Stimulated activated CD4-positive, alpha-beta T cell treated with anti-CD3 and anti-CD28 coated beads, Interleukin-15, amount 100 ng/mL, for 24 hours (primary cell): ENCODE data around the gene NDC1.
"Not testable (repeated sequence)": the region's sequence is repeated elsewhere in the genome, so short reads cannot be mapped to it uniquely, and the experiment has no call there.

Experiments
- DNase-seq: peaks from one replicate; pipeline ENCODE4 v3.0.0-alpha.2; 2020

NDC1 gene

DNA sequence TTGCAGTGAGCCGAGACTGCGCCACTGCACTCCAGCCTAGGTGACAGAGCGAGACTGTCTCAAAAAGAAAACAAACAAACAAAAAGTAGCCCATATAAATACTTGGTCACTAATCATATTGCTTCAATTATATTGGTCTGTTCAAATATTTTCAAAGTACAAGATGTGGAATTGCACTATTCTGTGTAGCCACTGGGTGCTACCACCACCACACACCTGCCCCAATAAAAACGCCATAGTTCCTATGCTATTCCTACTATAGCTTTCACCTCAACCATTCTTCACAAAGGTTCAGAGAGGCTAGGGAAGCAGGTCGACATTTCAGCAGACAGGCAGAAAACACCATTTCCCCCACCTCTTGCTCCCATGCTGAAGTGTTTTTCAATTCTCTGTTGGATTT, 16.7 kb downstream of the NDC1 start:
- no peak for DNase-seq

DNA sequence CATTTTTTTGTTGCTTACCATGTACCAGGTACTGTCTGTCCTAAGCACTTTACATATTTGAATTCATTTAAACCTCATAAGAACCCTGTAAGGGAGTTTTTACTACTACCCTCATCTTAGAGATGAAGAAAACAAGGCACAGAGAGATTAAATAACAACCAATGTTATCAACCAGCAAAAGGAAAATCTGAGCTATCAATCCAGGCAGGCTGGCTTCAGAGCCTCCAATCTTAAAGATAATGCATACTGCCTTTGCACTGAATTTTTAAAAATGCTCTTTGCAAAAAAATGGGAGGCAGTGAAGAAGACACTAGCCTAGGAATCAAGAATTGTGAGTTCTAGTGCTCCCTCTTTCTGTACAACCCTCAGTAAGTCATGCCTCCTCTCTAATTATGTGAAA, 18.7 kb downstream of the NDC1 start:
- DNase-seq: no peak

DNA sequence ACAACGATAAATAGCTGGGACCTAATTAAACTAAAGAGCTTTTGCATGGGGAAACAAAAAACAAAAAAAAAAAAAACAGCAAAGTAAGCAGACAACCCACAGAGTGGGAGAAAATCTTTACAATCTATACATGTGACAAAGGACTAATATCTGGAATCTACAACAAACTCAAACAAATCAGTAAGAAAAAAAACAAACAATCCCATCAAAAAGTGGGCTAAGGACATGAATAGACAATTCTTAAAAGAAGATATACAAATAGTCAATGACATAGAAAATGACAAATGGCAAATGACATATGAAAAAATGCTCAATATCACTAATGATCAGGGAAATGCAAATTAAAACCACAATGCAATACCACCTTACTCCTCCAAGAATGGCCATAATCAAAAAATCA, 21.5 kb downstream of the NDC1 start:
- not testable (repeated sequence) for DNase-seq

DNA sequence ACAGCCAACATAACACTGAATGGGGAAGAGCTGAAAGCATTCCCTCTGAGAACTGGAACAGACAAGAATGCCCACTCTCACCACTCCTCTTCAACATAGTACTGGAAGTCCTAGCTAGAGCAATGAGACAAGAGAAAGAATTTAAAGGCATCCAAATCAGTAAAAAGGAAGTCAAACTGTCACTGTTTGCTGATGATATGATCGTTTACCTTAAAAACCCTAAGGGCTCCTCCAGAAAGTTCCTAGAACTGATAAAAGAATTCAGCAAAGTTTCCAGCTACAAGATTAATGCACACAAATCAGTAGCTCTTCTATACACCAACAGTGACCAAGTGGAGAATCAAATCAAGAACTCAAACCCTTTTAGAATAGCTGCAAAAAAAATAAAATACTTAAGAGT, 22.6 kb downstream of the NDC1 start:
- not testable (repeated sequence) for DNase-seq

DNA sequence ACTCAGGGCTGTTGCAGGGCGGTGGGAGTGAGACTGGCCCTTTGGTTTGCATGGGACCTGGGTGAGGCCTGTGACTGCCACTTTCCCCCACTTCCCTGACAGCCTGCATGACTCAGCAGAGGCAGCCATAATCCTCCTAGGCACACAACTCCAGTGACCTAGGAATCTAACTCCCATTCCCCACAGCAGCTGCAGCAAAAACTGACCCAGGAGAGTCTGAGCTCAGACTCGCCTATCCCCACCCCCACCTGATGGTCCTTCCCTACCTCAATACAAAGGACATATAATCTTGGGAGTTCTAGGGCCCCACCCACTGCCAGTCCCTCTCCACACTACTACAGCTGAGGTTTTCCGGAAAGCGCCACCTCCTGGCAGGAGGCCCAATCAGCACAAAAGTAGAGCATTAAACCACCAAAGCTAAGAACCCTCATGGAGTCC, 26.7 kb downstream of the NDC1 start:
- peak; percentile 31 for DNase-seq

DNA sequence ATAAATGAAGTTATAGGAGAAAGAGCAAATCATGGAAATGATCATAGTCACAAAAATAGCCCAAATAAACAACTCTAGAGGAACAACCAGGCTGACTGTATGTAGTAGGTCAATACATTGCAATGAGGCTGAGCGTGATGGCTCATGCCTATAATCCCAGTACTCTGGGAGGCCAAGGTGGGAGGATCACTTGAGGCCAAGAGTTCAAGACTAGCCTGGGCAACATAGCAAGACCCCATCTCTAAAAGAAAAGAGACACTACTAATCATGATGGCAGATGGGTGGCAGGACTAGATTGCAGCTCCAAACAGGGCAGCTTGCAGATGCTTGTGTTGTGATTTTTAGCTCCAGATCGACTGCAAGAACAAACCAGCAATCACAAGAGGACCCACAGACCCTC, 27.6 kb downstream of the NDC1 start:
- no peak for DNase-seq

DNA sequence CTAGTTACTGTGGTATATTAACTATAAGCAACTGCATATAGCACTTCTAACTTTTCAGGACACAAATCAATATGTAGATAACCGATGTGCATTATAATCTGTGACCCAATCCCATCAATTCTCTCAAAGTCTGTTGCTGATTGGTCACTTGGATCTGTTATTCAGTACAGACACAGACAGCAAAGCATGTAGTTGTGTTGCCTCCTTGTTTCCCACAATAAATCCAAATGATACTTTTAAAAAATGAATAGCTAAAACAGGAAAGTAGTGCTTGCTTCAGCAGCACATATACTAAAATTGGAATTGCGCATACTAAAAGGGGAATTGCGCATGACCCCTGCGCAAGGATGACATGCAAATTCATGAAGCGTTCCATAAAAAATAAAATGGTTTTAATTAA, 28.1 kb downstream of the NDC1 start:
- DNase-seq: no peak

DNA sequence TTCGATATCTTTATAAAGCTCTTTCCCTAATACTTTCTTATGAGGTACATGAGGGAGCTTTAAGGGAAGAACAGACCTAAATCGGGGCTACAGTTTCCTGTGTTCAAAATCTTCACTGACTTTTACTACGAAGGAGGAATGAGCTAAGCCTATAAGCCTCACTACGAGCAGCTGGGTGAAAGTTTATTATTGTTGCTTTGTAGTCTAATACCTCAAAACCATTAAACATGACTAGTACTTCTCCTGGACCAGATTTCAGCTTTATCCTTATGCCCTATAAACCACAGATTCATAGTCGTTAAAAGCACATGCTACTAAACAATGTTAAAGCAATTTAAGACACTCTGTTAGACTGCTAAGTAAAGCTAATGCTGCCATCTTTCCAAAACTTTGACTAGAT, 30.2 kb downstream of the NDC1 start:
- DNase-seq: no peak

DNA sequence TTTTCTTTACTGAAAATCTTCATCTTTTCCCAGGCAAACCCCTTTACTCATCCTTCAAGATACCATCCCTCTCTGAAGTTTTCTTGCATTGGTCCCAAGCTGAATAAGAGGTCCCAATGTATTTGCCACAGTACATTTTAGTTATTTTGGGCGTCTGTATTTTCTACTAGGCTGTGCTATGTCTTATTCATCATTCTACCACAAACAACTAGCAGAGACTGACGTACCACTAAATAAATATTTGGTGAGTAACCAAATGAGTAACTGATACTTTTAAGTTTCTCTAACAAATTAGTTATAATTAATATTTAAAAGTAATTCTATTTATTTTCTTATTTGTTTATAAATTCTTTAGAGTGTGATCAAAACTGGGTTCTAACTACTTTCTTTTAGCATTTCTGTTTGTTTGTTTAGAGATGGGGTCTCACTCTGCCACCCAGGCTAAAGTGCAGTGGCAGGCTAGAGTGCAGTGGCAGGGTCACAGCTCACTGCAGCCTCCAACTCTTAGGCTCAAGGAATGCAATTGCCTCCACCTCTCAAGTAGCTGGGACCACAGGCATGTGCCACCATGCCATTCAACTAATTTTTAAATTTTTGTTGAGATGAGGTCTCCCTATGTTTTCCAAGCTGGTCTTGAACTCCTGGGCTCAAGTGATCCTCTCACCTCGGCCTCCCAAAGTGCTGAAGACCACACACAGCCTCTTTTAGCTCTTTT, 33.1 kb downstream of the NDC1 start:
- DNase-seq: no peak

DNA sequence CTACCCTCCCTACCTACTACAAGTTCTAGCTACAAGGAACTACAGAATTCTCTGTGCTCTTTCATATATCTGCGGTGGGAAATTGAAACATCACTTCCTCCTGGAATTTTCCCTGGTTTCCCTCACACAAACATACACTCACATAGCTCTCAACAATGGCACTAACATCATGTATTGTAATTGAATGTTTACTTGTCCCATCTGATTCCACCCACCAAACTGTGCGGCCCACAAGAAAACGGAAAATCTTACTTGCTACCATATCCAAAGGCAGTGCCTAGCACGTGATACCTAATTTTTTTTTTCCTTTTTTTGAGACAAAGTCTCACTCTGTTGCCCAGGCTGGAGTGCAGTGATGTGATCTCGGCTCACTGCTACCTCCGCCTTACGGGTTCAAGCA, 33.9 kb downstream of the NDC1 start:
- DNase-seq: no peak

DNA sequence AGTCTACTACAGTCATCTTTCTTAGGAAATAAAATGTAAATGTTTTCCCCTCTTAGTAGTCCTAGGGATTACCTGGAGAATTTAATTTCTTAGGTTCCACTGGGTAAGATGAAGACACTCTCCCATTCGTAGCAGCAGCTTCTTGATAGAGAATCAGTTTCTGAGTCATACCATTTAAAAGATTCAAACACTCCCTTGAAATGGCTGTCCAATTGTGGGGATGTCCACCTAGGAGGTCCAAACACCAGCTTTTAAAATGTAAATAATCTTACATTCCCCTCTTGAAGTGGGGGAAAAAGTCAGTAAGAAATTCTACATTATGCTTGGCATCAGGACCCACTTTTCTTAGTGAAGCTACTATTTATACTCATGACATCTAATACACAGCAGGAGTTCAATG, 37.5 kb downstream of the NDC1 start:
- DNase-seq: no peak

DNA sequence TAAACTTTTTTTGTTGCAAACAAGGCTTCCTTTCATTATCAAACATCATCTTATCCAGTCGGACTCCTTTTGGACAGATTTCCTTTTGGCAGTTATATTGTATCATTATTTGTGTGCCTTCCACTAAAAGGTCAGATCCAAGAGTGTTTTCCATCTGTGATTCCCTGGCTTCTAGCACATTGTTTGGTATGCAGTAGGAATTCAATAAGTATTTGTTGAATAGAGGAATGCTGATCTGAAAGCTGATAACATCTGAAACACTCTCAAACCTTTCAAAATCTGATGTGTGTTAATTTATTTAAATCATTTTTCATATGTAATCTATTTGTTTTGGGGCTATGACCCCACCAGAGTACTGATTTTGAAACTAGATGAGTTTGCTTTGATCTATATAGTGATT, 39.0 kb downstream of the NDC1 start:
- DNase-seq: no peak

DNA sequence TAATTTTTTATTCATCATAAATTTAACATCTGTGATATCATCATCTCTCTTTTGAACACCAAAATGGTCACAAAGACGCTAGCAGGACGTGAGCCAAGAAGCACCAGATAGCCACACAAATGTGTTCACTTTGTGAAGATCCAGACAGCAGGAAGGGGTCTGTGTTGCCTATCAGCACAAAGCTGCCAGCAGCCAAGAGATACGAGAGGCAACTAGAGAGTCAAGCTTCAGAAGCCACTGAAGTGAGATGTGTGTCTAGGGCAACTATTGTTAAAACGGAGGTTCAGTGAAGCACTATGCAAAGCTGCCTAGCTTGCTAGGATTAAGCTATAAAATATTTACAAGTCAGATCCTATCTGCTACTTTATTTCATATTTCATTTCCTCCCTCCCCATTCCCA, 45.3 kb downstream of the NDC1 start:
- no peak for DNase-seq

DNA sequence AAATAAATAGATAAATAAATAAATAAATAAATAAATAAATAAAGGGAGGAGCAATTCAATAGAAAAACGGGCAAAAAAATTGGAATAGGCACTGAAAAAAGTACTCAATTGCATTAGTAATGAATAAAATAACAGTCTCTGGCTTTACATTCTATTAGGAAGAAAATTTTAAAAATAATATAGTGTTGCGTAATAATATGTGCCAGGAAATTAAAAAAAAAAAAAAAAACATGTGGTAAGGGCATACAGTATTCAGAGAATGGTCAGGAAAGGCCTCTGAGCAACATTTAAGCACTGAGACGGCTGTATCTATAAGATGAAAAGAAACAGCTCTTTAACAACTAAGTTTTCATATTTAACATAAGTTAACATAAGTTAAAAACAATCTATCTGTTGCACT, 50.4 kb downstream of the NDC1 start:
- no peak for DNase-seq

DNA sequence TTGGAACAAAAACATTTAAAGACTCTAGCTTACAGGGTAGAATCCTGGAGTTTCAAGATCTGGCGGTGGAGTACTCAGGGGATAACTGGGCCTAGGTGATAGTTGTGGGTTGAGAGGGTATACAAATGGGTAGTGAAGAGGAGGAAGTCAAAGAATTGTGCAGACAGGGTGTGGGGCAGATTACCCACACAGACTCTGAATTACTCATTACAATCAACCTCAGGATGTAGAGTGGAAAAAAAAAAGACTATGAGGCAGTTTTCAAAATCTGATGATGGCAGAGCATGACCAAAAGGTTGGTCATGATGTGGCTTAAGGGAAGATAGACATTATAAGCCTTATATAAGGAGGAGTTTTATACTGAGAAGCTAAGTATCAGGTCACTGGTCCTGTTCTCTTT, 55.0 kb downstream of the NDC1 start:
- DNase-seq: peak; percentile 8

DNA sequence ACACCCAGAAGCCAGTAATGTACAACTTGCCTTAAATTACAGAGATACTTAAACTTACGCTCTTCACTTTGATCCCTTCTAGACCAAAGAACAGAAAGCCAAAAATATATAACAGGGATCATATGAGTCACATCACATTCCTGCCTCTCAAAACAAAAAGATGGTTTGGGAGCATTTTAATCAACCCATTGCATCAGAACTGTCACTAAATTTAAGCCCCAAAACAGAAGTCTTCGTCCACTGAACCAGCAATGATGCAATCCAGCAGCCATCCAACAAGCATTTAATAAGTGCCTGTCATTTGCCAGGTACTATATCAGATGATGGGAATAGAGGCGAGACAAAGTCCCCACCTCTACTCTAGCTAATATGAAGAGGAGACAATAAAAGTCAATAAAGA, 56.4 kb downstream of the NDC1 start:
- no peak for DNase-seq

DNA sequence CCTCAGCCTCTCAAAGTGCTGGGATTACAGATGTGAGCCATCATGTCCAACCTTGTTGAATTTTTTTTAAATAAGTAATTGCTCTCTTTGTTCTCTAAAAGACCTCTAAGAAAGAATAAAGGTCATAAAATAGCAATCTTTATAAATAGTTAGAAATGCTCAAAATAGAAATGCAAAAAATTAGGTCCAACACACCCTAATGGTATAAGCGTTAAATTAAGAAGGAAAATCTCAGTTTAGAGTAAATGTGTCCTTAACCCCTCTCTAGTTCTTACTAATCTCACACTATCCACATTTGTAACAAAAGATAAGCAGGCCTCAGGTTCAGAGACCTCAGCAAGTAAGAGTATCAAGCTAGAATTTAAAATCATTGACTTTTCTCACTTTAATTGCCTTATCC, 60.8 kb downstream of the NDC1 start:
- no peak for DNase-seq

DNA sequence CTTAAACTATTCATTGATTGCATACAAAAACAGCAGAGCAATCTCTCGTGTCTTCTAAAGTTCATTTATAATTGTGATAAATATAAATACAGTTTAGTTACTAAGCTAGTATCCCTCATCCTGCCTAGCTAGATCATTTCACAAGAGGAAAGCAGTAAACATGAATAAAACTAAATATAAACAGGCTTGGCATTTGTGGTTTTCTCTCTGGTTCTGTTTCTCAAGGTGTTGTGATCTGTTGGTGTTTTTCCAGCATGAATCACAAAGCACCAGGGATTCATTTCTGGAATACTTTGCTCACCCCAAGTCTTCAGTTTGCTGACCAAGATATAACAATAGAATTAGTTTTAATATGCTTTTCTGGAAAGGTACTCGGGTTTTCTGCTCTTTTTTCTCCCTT, 66.4 kb downstream of the NDC1 start:
- no peak for DNase-seq

DNA sequence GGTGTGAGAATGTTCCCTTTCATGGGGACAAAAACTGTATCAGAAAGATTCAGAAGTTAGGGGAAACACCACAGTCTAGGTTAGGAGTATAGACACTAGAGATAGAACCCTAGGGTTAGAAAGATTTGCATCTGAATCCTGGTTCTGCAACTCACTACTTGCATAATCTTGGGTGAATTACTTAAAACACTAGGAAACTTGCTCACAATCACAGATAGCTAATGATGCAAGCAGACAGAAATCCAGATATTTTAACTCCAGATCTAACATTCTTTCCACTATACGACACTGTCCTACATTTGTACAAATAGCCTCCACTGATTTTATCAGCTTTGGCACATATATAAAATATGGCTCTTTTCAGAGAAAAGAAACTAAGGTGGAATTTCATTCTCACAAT, 68.3 kb downstream of the NDC1 start:
- no peak for DNase-seq

DNA sequence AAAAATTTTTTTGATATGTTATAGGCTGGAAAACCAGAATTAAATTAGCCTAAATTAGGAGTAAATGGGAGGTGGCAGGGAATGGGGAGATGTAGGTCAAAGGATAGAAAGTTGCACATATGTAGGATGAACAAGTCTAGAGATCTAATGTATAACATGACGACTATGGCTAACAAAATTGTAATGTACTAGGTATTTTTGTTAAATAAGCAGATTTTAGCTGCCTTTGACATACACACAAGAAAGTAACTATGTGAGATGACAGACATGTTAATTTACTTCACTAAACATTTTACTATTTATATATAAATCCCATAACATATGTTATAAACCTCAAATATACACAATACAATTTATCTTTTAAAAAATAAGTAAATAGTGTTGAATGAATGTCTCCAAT, 68.9 kb downstream of the NDC1 start:
- DNase-seq: no peak

DNA sequence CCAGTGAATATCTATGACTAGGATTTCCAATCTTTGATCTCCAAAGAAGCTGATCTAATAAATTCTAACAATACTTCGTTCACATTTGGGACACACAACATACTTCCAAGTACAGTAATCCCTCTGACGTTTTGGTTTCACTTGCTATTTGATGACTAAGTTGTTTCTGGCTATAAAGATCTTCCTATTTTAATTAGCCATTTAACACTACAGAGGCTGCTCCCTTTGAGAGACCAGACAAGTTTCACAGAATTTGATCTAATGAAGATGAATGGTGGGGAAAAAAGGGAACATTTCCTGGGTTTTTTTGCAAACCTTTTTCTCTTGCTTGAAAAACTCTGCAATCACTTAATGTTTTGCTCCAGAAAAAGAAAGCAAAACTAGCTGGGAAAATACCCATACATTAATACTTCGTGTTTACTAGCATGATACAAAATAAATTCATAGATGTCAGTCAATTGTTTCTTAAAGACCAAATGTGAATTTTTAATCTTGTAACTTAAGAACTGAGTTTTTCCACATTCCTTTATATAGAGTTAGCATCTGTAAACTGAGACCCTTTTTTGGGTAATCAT, 71.2 kb downstream of the NDC1 start:
- DNase-seq: no peak

DNA sequence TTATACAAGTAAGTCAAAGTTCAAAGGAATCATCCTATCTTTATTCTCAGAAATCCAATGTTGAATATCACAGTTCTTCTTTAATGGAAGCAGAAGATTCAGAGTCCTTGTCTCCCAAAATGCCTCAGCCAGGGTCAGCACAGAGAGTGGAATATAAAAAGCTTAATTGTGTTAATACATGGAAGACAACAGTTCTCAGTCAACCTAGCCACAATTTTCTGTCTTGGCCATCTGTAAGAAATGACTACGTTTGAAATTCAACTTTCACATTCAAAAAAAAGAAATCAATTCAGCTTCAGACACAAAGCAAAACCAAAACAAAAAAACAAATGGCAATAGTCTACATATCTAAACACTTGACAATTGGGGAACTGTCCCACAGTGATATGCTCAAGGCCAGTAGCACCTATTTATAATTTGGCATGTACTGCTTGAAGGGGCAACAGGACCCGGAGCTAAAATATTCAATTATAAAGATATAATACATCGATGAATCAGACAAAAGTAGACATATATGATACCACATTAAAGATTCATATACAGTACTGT, 71.8 kb downstream of the NDC1 start:
- no peak for DNase-seq

DNA sequence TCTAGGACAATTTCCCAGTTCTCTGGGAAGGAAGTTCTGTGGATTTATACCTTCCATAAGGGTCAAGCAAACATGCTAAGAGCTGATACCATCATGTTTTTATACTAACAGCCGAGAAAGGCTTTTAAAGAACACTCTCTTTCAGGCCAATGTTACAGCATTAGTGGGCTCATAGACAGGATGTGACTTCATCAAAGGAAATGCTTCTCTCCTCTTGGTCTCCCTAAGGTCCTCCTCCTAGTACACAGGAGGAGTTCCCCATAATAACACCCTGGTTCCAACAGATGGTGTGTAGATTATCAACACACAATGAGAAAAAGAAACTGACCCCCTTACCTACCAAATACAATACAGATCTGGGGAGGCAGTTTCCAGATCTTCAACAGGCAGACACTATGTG, 72.4 kb downstream of the NDC1 start:
- DNase-seq: no peak

DNA sequence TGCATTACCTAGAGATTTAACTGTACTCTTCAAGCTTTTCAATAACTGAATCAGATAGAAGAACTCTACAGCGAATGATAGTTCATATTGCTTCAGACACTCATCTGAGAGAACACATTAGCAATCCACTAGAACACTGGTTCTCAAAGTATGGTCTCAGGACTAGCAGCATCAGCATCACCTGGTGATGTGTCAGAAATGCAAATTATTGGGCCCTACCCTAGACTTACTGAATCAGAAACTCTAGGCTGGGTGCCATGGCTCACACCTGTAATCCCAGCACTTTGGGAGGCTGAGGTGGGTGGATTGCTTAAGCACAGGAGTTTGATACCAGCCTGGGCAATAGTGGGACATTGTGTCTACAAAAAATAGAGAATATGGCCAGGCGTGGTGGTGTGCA, 74.2 kb downstream of the NDC1 start:
- DNase-seq: no peak

DNA sequence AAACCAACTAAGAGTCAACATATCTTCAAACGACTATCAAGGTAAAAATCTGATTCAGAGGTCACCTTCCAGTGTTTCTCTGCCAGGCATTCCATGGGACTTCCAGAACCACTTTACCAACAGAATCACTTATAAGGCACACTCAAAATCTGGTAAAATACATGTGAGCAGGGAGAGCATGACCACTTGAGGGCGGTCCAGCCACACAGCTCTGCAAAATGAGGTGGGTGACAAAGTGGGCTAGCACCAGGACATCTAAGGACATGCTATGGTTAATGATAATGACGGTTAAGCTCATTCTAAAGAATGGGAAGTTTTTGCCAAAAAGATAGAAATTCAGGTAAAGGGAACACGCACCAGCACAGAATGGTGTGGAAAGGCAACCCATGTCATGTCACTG, 74.6 kb downstream of the NDC1 start:
- DNase-seq: no peak
